ENCODE data around the gene BICC1.

- TF ChIP-seq CTCF (IDR thresholded peaks at IDR 0.05 in 8 of 11, conservative IDR thresholded peaks at IDR 0.05 in 3 of 11) = no peak
- TF ChIP-seq POLR2A (IDR thresholded peaks at IDR 0.05) = no peak
- no peak for TF ChIP-seq POLR2AphosphoS5 (IDR thresholded peaks at IDR 0.05)
These were observed 282.9 kb downstream of the BICC1 start for GRCh38 chr10:58795560-58795959.

Data from spleen (tissue), 7 donors.